HEK293T (cell line): Measurements from ENCODE around the gene FBXO24.

Source experiments
- BHLHE40 ChIP-seq: fragments of 450-650 bp; IDR thresholded peaks from 2 replicates; pipeline ENCODE4 v1.6.1; 2016; ENCODE audit warnings: mild to moderate bottlenecking, moderate library complexity, borderline replicate concordance
- ELF4 ChIP-seq: fragments of 450-650 bp; IDR thresholded peaks from 2 replicates; pipeline ENCODE4 v1.6.1; 2017; ENCODE audit warnings: antibody characterized with exemption
- FOXM1 ChIP-seq: fragments of 450-650 bp; IDR thresholded peaks from 2 replicates; pipeline ENCODE4 v1.6.1; 2017; ENCODE audit warnings: mild to moderate bottlenecking, borderline replicate concordance
- LEF1 ChIP-seq: fragments of 450-650 bp; IDR thresholded peaks from 2 replicates; pipeline ENCODE4 v1.6.1; 2017; ENCODE audit warnings: mild to moderate bottlenecking, borderline replicate concordance
- SP1 ChIP-seq: fragments of 450-650 bp; IDR thresholded peaks from 2 replicates; pipeline ENCODE4 v1.6.1; 2017
- TARDBP ChIP-seq: fragments of 450-650 bp; IDR thresholded peaks from 2 replicates; pipeline ENCODE4 v1.6.1; 2016

GRCh38 chr7:100553032-100553431 is 33.1 kb upstream of the FBXO24 start:
- no peak for TF ChIP-seq FOXM1
- no peak for TF ChIP-seq TARDBP
- no peak for TF ChIP-seq ELF4
- TF ChIP-seq SP1 = no peak
- no peak for TF ChIP-seq LEF1
- no peak for TF ChIP-seq BHLHE40
